ENCODE results near the gene IST1.

Gene IST1

DNA sequence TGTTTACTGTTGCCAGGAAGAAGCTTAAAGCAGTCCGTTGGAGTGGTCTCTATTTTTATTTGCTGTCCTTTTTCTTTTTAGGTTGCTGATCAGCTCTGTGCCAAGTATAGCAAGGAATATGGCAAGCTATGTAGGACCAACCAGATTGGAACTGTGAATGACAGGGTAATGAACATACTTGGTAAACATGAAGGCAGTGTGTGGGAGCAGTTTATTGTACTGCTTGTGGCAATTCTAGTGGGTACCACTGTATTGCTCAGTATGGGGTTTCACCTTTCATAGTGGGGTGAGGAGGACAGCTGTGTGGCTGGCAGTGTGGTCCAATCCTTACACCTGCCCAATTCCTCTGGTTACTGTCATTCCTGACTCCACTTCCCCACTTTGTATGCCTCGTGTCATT, 25.3 kb downstream of the IST1 start:
- no peak for DNase-seq

DNA sequence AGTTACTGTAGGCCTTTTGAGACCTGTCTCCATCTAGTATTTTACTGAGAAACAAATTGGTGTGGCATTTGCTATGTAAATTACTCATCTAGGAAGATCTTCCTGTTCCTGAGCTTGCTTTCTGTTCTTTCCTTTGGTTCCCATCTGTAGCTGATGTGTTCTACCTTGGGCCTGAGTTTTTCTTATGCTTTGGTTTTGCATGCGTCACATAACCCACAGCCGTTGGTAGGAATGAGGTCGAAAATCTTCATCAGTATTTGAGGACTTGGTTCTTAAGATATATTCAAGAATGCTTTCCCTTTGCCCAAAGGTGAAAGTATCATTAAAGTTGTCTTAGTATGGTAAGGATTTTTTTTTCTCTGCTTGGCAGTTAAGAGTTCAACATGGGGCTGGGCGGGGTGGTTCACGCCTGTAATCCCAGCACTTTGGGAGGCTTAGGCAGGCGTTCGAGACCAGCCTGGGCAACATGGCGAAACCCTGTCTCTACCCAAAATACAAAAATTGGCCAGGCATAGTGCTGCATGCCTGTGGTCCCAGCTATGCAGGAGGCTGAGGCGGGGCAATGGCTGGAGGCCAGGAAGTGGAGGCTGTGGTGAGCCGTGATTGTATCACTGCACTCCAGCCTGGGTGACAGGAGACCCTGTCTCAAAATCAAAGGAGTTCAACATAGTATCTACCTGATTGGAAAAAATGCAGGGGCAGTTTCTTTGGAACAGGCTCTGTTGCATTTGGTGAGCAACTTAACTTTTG, 28.8 kb downstream of the IST1 start:
- no peak for DNase-seq

DNA sequence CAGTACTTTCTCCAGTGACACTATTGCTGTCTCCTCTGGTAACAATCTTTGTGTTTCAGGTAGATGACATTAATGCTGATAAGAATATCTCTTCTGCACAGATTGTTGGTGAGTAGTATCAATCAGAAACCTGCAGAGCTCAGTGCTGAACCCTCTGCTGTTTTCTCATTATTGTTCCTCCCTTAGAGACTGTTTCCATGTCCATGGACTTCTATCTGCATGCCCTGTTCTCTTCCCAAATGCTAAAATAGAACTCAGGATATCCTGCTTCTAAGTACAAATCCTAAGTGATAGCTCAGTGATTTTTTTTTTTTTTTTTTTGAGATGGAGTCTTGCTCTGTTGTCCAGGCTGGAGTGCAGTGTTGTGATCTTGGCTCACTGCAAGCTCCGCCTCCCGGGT, 29.4 kb downstream of the IST1 start:
- no peak for DNase-seq

DNA sequence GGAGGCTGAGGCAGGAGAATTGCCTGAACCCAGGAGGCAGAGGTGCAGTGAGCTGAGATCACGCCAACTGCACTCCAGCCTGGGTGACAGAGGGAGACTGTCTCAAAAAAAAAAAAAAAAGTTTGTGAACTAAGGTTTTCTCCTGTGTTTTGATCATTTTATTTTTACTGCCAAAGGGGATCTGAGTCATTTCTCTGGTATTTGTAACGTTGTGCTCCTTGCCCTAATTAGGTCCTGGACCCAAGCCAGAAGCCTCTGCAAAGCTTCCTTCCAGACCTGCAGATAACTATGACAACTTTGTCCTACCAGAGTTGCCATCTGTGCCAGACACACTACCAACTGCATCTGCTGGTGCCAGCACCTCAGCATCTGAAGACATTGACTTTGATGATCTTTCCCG, 32.1 kb downstream of the IST1 start:
- DNase-seq: no peak

DNA sequence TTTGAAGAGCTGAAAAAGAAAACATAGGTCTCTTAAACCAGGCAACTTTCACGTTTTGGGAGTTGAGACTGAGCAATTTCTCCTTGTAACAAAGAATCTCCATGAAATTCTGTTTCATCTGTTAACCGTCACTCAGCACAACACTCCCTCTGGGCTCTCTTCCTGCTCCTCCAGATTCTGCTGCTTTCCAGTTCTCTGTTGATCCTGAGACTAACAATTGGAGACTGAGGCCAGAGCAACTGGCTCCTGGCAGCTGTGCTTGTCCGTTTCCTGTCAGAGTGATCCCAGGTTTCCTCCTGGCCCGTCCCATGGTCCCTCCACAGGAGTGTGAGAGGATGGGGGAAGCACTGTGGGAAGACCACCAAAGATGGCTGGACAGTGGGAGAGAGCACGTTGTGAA, 32.5 kb downstream of the IST1 start:
- DNase-seq: no peak

DNA sequence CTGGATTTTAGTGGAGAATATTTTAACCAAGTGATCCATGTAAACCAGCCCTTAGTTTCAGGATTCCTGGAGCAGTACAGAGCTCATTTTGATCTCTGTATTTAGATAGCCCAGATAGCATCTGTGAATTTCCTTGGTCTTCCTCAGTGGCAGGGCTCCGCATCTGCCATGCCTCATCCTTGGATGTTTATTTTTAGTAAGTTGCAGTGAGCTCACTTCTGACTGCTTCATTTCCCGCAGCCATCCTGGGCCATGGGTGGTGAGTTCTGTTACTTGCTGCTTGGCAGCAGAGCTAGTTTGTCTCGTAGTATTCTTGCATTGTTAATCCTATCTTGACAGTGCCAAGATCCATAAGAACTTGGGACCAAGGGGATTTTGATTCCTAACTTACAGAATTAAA, 33.7 kb downstream of the IST1 start:
- no peak for DNase-seq

DNA sequence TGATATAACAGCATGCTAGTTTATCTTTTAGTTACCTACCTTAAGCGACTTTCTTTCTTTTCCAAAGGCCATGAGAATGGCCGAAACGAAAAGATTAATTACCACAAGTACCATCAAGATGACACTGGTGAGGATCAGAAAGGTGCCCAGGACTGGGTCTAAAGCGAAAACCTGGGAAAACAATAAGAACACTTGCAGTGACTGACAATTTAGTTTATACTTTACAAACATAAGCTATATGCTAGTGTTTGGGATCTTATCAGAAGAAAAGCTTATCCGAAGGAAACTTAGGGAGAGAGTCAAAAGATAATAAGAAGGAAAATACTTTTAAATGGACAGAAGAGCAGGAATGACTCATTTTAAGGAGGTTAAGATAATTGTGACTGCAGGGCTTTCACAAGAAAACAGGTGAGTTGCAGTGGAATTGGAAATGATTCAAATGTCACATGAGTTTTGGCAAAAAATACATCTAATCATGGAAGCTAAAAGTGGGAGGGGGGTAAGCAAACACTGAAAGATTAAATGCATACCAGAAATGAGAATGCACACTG, 34.8 kb downstream of the IST1 start:
- DNase-seq: no peak

DNA sequence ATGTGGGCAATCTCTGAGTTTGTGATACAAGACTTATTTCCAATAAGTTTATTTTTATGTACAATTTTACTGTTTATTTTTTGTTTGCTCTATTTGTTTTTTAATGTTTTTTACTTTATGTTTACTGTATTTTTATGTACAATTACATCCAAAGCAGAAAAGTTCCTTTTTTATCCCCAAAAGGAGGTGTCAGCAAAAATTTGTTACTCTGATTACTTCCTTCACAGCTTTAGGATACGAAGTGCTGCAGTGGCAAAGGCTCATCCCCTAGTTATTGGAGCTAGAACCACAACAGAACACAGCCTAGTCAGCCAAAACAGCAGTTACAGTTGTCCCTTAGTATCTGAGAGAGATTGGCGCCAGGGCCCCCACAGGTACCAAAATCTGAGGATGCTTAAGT, 35.7 kb downstream of the IST1 start:
- DNase-seq: no peak

DNA sequence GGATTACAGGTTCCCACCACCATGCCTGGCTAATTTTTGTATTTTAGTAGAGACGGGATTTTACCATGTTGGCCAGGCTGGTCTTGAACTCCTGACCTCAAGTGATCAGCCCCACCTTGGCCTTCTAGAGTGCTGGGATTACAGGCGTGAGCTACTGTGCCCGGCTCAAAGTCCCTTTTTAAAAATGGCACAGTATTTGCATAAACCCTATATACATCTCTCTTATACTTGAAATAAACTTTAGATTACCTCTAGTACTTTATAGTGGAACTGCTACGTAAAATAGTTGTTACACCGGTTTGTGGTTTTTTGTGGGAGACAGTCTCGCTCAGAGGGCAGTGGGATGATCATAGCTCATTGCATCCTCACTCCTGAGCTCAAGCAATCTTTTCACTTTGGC, 36.3 kb downstream of the IST1 start:
- no peak for DNase-seq

DNA sequence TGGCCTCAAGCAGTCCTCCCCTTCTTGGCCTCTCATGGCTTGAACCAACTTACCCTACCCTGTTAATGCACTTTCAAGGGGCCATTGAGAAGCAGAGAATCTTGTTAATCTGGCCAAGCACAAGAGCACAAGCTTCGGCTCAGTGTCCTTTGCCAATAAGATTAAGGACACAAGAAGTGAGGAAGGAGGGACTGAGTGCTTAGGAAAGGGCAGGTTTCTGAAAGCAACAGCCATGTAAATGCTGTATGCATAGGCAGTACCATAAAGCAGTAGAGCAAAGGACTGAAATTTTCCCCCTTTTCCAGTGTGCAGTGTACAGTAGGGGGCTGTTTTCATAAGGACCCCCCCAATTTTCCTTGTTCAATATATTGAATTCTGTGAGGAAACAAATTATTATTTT, 37.7 kb downstream of the IST1 start:
- no peak for DNase-seq

DNA sequence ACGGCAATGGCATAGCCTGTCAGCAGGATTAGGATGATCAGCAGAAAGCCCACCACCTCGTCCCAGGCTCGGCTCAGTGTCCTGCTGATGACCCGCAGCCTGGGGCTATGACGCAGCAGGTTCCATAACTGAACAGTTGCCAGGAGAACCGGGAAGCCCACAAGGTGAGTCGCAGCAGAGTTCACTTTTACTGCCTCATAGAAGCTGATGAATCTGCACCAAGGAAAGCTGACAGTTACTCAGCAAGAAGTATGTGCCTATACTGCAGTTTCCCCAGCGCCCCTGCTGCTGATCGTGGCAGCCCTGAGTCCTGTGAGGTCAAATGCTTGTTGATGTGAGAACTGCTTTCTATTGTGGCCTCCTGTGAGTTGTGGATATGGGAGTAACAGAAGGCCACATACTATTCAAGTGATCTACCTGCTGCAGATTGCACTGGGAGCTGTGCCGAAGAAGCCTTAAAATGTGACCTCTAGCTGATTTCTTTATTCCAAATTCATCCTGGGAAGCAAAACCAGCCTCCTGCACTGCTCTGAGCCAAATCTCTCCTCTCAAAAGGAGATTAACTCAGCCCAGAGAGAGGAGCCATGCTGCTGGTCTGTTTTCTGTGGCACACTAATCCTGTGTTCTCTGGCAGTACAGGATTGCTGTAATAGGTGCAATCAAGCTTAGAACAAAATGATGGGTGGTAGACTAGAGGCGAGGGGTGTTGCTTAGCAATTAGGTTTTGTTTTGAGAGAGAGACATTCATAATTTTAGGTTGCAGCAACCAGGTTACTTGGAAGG, 38.8 kb downstream of the IST1 start:
- DNase-seq: no peak

DNA sequence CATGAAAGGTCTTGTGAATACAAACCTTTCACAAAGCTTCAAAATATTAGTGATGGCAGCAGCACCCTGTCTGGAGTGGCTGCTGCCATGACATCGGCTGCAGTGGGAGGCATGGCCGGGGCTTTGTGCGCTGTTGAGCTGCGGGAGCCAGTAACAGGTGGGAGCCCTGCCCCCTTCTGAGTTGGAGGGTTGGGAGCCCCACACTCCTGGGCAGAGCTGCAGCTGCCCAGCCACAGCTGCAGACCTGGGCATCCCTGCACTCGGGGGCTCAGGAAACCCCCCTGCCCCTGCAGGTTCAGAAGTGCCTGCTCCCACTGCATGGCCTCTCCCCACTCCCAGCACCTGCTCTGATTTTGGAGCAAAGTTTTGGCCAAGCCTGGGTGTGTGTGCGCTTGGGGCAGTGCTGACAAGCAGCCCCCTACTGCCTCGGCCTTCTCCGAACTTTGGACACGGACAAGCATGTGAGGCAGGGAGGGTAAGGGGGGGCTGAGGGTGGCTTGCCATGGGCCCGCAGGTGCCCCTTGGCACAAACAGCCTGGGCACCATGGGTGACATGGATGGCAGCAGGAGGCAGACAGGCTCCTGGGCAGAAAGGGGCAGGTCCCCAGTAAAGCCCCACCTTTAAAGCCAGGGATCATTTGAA, 42.7 kb downstream of the IST1 start:
- no peak for DNase-seq

DNA sequence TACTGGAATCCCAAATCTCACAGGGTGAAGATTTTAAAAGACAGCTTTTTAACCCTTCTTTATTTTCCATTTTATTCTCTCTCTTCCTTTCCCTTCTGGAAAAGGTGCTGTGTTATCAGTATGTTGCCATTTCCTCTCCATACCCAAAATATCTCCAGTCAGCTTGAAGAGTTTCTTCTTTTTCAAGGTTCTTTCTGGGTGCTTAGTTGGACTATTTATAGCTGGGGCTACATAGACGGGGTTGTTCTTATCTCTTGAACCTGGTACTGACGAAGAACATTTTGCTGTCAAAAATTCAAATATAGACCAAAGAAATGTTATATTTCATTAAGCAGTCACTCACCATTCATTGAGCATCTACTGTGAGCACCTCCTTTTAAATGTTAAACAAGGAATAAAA, 48.6 kb downstream of the IST1 start:
- DNase-seq: no peak

DNA sequence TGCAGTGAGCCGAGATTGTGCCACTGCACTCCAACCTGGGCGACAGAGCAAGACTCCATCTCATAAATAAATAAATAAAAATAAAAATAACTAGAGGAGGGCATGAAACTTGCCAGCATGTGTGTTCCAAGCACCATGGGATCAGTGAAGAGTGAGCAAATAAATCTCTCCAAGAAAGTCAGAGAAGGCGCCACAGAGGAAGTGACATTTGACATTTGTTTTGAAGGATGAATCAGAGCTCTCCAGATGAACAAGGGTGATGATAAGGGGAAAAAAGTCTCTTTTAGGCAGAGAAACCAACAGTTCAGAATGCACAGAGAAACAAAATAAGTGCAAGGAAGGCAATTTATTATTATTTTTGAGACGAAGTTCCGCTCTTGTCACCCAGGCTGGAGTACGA, 50.3 kb downstream of the IST1 start:
- DNase-seq: no peak

DNA sequence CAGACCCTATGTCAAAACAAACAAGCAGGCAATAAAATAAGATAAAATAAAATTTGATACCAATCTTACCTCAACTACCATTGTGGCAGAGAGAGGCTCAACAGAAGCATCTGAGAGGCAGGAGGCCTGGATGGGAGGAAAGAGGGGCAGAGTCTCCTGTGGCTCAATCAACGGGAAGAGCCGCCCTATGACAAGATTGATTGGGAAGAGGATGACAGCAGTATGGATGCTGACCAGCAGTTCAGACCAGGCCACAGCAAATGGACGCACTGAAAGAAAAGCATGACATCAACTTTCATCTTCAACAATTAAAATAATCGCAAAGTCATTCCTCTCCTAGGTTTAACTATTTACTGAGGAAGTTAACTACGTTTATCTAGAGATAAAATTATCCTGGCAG, 57.5 kb downstream of the IST1 start:
- no peak for DNase-seq

DNA sequence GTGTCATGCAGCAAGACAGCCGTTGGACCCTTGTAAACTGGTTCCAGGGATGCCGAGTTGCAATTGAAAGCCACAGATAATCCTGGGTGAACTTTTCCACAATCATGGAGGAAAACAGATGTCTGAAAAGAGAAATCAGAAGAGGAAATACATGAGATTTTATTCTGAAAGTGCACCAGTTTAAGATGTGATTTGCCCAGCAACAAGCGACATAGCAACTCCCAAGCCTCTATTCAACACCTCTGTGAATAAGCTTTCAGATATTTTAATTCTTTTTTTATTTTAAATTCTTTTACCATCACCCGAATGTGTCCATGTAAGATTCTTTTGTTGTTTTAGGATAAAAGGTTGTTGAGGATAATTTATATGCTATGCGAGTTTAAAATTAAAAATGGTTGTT, 58.8 kb downstream of the IST1 start:
- no peak for DNase-seq

DNA sequence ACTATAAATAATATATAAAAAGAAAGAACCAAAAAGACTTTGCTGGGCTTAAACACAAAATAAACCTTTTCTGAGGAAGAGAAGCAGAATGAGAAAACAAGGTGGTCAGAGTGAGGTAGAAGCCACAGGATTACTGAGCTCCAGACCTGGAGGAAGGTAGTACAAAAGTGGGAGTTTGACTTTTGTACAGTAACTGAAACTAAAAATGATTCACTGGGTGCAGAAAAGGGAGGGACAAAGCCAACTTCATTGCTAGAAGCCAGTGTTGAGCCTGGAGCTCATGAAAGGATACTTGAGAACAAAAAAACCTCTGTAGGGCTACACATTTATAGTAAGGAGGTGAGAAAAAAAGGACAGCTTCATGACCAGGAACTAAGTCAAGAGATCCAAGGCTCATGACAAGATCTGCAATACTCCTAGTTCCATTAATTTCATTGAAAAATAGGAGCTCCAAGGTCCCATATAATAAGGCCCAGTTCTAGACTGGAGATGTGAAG, 59.4 kb downstream of the IST1 start:
- DNase-seq: no peak

DNA sequence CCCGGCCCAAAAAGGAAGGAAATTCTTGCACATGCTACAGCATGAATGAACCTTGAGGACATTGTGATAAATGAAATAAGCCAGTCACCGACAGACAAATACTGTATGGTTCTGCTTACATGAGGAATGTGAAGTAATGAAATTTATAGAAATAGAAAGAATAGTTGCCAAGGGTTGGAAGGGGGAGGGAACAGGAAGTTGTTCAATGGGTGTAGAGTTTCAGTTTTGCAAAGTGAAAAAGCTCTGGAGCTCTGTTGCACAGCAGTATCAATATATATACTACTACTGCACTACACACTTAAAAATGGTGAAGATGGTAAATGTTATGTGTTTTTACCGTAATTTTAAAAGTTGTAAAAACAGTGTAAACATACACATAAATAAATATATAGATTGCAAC, 61.2 kb downstream of the IST1 start:
- DNase-seq: no peak

DNA sequence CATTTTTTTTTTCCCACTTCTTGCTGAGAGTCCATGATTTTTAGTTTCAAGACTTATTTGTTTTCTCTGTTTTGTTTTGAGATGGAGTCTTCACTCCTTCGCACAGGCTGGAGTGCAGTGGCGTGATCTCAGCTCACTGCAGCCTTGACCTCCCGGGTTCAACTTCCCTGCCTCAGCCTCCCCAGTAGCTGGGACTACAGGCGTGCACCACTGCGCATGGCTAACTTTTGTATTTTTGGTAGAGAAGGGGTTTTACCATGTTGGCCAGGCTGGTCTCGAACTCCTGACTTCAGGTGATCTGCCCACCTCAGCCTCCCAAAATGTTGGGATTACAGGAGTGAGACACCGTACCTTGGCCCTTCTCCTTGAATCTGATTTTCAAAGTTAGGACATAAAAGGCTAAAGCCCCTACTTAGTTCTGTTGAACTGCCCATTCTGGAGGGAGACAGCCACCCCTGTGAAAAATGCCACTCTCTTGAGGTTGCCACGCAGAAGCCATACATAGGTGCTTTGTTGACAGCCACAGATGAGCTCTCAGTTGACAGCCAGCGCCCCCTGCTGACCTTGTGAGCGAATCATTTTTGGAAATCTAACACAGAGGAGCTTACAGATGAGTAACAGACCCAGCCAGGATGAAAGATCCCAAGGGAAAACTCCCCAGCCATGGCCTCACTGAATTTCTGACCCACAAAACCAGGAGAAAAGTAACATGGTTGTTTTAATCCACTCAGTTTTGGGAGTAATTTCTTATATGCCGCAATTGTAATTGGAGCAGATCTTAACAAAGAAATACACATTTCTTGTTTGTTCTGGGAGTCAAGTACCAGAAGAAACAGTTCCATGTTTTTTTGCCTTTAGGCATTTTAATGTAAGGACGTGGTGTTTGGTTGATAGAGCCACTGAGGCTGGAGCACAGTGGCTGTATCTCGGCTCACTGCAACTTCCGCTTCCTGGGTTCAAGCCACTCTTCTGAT, 66.0 kb downstream of the IST1 start:
- peak; percentile 69 for DNase-seq

DNA sequence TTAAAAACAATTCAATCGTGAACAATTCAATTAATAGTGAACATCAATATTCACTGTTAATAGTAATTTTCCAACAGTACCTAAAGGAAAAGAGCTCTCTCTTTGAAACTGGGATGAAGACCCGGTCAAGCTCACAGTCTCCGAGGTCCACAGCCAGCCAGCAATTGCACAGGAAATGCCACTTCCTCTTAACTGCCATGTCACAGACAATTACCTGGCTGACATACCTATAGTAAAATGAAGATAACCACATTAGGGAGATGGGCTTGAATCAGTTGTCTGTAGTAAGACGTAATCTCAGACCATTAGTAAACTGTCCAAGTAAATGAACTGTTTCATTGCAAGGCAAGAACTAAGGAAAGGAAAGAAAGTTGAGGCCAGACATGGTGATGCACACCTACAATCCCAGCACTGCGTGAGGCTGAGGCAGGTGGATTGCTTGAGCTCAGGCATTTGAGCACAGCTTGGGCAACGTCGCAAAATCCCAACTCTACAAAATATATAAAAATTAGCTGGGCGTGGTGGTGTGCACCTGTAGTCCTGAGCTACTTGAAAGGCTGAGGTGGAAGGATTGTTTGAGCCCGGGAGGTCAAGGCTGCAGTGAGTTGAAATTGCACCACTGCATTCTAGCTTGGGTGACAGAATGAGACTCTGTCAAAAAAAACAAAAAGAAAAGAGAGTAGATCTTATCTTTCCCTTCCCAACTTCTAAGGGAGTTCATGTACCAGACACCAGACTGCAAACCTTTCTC, 68.0 kb downstream of the IST1 start:
- no peak for DNase-seq

DNA sequence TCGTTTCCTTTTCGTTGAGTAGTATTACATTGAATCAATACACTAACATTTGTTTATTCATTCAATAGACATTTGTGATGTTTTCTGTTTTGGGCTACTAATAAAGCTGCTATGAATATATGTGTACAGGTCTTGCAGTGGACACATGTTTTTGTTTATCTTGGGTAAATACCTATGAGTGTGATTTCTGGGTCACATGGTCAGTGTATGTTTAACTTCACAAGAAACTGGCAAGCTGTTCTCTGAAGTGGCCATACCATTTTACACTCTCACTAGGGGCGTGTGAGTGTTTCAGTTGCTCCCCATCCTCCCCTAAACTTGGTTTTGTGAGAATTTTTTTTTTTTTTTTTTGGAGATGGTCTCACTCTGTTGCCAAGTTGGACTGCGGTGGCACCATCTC, 69.9 kb downstream of the IST1 start:
- DNase-seq: no peak

DNA sequence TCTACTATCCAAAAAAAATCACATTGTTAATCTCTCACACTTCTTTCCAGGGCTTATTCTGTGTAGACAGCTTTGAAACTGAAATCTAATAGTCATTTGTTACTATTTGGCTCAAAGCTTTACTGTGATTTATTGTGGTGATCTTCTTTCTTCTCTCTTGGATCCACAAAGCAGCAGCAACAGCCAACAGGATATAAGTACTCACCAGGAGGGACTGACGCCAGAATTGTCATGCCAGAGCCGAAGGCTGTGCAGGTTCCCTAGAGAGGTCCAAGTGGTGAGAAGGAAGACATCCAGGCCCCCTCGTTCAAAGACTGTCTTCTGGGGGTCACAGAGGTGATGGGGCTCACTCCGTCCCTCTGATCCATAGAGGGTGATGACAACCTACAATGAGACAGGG, 71.6 kb downstream of the IST1 start:
- no peak for DNase-seq
